ENCODE measurements around the gene CYSRT1. TPM values are rescaled to one million over a fixed set of nuclear protein-coding genes. Genes with fewer than 3 reads are reported as not detected.

CYSRT1 gene
- total RNA-seq, 2 donors from 2014 or later, result 0.64 TPM; not detected in 1

DNA sequence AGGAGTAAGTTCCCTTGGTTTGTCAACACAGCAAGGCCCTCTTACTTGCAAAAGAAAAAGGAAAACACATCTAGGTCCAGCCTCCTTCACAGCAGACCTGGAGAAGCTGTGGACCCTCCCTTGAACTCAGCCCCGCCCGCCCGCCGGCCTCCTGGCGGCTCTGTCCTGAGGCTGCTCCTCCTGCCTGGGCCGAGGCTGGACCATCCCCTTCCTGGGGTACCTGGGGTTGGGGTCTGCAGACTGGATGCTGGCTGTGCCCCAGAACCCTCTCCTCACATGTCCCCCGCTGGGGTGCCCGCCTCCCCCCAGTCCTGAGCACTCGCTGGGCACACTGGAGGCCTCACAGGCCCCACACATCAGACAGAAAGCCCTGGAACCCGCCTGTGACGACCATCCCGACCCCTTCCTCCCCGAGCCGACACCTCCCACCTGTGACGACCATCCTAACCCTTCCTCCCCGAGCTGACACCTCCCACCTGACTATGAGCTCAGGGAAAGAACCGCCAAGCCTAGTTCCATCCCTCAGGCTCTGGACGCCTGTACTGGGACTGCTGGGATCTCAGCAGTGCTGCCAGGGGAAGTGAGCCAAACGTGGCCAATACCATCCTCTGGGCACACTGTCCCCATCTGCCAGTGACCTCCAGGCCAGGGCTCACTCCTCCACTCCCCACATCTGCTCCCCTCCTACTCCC, 45.9 kb upstream of the CYSRT1 start:
- H3K27ac ChIP-seq, result no peak overlapping the region
- H3K36me3 ChIP-seq, result no peaks in the 10 kb centered on the region
- intact Hi-C loops (cut with DNase I), result no loop called here
- no peaks in the 10 kb centered on the region for H3K9me3 ChIP-seq
- TF ChIP-seq CTCF (IDR thresholded peaks at IDR 0.05), result no peak
- no peak for DNase-seq
- H3K4me1 ChIP-seq, result peaks cover 4% of the 10 kb centered on the region
- H3K27me3 ChIP-seq, result peaks cover 9% of the 10 kb centered on the region
- H3K9ac ChIP-seq (ENCODE audit: low read depth in 2 of 2, low read length in 2 of 2), result no peak overlapping the region
- H3K4me3 ChIP-seq, result no peak overlapping the region

GRCh38 chr9:137179761-137180160, 45.2 kb upstream of the CYSRT1 start:
- H3K36me3 ChIP-seq, result no peaks in the 10 kb centered on the region

GRCh38 chr9:137180491-137180890, 44.5 kb upstream of the CYSRT1 start:
- TF ChIP-seq CTCF (IDR thresholded peaks at IDR 0.05), result no peak
- H3K4me1 ChIP-seq, result peaks cover 4% of the 10 kb centered on the region
- no peak overlapping the region for H3K27ac ChIP-seq
- H3K4me3 ChIP-seq, result no peak overlapping the region
- DNase-seq, result no peak
- no peak overlapping the region for H3K9ac ChIP-seq (ENCODE audit: low read depth in 2 of 2, low read length in 2 of 2)
- H3K27me3 ChIP-seq, result peaks cover 2% of the 10 kb centered on the region
- intact Hi-C loops (cut with DNase I), result no loop called here
- no peaks in the 10 kb centered on the region for H3K36me3 ChIP-seq
- no peaks in the 10 kb centered on the region for H3K9me3 ChIP-seq

More at GRCh38 chr9:137179761-137180160, 45.2 kb upstream of the CYSRT1 start:
- peaks cover 9% of the 10 kb centered on the region for H3K27me3 ChIP-seq
- H3K9me3 ChIP-seq, result no peaks in the 10 kb centered on the region
- peaks cover 4% of the 10 kb centered on the region for H3K4me1 ChIP-seq
- no peak for TF ChIP-seq CTCF (IDR thresholded peaks at IDR 0.05)
- no peak for DNase-seq
- H3K4me3 ChIP-seq, result no peak overlapping the region
- intact Hi-C loops (cut with DNase I), result no loop called here
- no peak overlapping the region for H3K9ac ChIP-seq (ENCODE audit: low read depth in 2 of 2, low read length in 2 of 2)
- H3K27ac ChIP-seq, result no peak overlapping the region

DNA sequence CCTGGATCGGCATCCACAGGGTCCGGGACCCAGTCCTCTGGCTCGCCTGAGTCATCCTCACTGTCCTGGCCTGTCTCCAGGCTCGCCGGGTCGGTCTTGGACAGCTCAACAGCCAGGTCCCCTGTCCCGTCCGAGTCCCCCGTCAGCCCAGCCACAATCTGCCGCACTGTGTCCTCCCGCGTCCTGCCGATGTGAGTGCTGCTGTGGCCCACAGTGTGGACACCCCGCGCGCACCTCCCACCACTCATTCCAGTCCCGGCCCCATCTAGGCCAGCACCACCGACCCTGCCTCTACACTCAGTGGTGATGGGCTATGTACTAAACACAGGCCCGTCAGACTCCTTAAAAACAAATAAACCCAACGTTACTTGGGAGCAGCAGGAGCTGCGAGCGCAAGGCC, 43.3 kb upstream of the CYSRT1 start:
- Histone ChIP-seq H3K36me3 (peaks cover 3% of the 10 kb centered on the region), H3K4me1 (peaks cover 8% of the 10 kb centered on the region), H3K9me3 (no peaks in the 10 kb centered on the region), H3K9ac (ENCODE audit: low read depth in 2 of 2, low read length in 2 of 2) (no peak overlapping the region), H3K27ac (no peak overlapping the region), H3K27me3 (no peaks in the 10 kb centered on the region), H3K4me3 (no peak overlapping the region)
- TF ChIP-seq CTCF (IDR thresholded peaks at IDR 0.05), result no peak
- intact Hi-C loops (cut with DNase I), result no loop called here
- DNase-seq, result no peak

- H3K4me3 ChIP-seq, result no peak overlapping the region
- peaks cover 16% of the 10 kb centered on the region for H3K4me1 ChIP-seq
- DNase-seq, result no peak
- no peak for TF ChIP-seq CTCF (IDR thresholded peaks at IDR 0.05)
- no peak overlapping the region for H3K27ac ChIP-seq
- H3K36me3 ChIP-seq, result peaks cover 3% of the 10 kb centered on the region
- intact Hi-C loops (cut with DNase I), result no loop called here
- no peak overlapping the region for H3K9ac ChIP-seq (ENCODE audit: low read depth in 2 of 2, low read length in 2 of 2)
- H3K27me3 ChIP-seq, result no peaks in the 10 kb centered on the region
- no peaks in the 10 kb centered on the region for H3K9me3 ChIP-seq
Measured at GRCh38 chr9:137182836-137183235, 42.1 kb upstream of the CYSRT1 start.
